ENCODE measurements around the gene KCNQ4. TPM values are rescaled to one million over a fixed set of nuclear protein-coding genes. Genes with fewer than 3 reads are reported as not detected.

The KCNQ4 gene
- total RNA-seq, 1 experiment from 2014 or later, result 0.81 TPM

DNA sequence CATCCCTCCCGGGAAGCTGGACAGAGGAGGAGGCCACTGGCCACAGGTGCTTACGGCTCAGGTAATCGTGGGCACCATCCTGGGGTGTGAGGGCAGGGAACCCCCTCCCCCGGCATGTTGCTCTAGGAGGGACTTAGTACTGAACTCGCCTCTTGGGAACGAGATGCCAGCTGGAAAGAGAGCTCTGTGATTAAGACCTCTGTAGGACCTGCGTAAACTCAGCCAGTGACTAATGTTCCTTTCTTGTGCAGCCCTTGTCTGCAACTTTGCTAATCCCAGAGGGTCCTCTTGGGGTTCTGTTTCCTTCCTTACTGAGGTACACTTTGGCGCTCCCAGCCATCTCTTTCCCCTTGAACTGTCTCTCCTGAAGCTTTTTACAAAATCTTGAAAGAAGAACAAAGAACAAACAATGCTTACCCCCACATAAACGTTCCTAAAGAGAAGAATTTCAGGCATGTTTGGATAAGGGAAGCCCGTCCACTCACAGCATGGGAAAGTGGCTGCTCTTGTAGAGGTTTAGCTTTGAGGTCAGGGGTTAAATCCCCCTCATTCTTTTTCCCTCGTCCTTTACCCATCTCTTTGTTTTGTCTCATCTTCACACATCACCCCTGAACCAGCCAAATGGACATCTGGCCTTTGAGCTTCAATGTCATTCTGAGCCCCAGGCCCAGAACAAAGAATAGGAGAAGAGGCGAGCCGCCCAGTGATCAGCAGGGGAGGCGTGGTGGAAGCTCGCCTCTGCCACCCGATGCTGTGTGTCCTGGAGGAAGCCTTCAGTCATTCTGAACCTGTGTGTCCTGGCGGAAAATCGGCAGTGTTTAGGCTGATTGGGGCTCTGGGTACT, 41.2 kb downstream of the KCNQ4 start:
- H3K27ac ChIP-seq, result no peak overlapping the region
- no peaks in the 10 kb centered on the region for H3F3A ChIP-seq (ENCODE audit: insufficient read depth, low read depth)
- H3K36me3 ChIP-seq (ENCODE audit: low read depth), result no peaks in the 10 kb centered on the region
- TF ChIP-seq, protein P1, sequence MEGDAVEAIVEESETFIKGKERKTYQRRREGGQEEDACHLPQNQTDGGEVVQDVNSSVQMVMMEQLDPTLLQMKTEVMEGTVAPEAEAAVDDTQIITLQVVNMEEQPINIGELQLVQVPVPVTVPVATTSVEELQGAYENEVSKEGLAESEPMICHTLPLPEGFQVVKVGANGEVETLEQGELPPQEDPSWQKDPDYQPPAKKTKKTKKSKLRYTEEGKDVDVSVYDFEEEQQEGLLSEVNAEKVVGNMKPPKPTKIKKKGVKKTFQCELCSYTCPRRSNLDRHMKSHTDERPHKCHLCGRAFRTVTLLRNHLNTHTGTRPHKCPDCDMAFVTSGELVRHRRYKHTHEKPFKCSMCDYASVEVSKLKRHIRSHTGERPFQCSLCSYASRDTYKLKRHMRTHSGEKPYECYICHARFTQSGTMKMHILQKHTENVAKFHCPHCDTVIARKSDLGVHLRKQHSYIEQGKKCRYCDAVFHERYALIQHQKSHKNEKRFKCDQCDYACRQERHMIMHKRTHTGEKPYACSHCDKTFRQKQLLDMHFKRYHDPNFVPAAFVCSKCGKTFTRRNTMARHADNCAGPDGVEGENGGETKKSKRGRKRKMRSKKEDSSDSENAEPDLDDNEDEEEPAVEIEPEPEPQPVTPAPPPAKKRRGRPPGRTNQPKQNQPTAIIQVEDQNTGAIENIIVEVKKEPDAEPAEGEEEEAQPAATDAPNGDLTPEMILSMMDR (conservative IDR thresholded peaks at IDR 0.05), result no peak
- no peak for TF ChIP-seq EZH2 (IDR thresholded peaks at IDR 0.05; ENCODE audit: low read depth)
- H3K9me3 ChIP-seq (ENCODE audit: insufficient read depth, low read depth), result no peaks in the 10 kb centered on the region
- no peak overlapping the region for H3K4me2 ChIP-seq
- no peaks in the 10 kb centered on the region for H4K20me1 ChIP-seq (ENCODE audit: insufficient read depth)
- no peaks in the 10 kb centered on the region for H3K79me2 ChIP-seq (ENCODE audit: low read depth)
- BruUV-seq (replicated peaks), result no TSS peak
- no peak for DNase-seq
- H3K4me1 ChIP-seq (replicated peaks; ENCODE audit: insufficient read depth), result no peaks in the 10 kb centered on the region
- POLR2A ChIA-PET (ENCODE audit: unreplicated experiment), result no interaction called here
- H3K9me2 ChIP-seq (ENCODE audit: insufficient read depth), result no peaks in the 10 kb centered on the region
- H3K27me3 ChIP-seq (ENCODE audit: insufficient read depth, low read depth), result 0 out of 2 replicates have a peak, but pooled peaks cover 5% of the 10 kb centered on the region
- no peak overlapping the region for H2AFZ ChIP-seq
- no peak overlapping the region for H3K4me3 ChIP-seq
- CTCF ChIA-PET, result no interaction called here
- intact Hi-C loops (cut with micrococcal nuclease; ENCODE audit: unreplicated experiment), result no loop called here

DNA sequence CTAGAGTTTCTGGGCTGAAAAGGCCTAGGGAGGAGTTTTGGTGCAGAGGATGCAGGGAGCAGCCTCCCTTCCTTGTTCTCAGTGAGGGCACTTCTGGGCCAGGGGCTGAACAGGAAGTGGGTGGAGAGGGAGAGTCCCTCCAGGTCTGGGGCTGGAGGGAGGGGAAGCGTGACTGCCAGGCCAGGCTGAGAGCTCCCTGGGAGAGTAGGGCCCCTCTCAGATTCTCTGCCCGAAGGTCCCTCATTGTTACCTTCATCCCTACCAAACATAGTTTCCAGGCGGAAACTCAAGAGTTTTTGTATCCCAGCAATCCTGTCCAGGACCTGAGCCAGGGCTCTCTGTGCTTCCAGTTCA, 41.8 kb downstream of the KCNQ4 start:
- Histone ChIP-seq H3K4me2 (no peak overlapping the region), H2AFZ (no peak overlapping the region), H3K27ac (no peak overlapping the region), H3K4me3 (no peak overlapping the region), H3K4me1 (replicated peaks; ENCODE audit: insufficient read depth) (no peaks in the 10 kb centered on the region), H3K79me2 (ENCODE audit: low read depth) (no peaks in the 10 kb centered on the region), H4K20me1 (ENCODE audit: insufficient read depth) (no peaks in the 10 kb centered on the region), H3F3A (ENCODE audit: insufficient read depth, low read depth) (no peaks in the 10 kb centered on the region), H3K9me2 (ENCODE audit: insufficient read depth) (no peaks in the 10 kb centered on the region), H3K9me3 (ENCODE audit: insufficient read depth, low read depth) (no peaks in the 10 kb centered on the region), H3K36me3 (ENCODE audit: low read depth) (no peaks in the 10 kb centered on the region), H3K27me3 (ENCODE audit: insufficient read depth, low read depth) (0 out of 2 replicates have a peak, but pooled peaks cover 5% of the 10 kb centered on the region)
- no peak for DNase-seq
- ChIA-PET CTCF (no interaction called here), POLR2A (ENCODE audit: unreplicated experiment) (no interaction called here)
- no TSS peak for BruUV-seq (replicated peaks)
- TF ChIP-seq EZH2 (IDR thresholded peaks at IDR 0.05; ENCODE audit: low read depth), result no peak
- TF ChIP-seq, protein P1 (conservative IDR thresholded peaks at IDR 0.05), result no peak
- intact Hi-C loops (cut with micrococcal nuclease; ENCODE audit: unreplicated experiment), result no loop called here

DNA sequence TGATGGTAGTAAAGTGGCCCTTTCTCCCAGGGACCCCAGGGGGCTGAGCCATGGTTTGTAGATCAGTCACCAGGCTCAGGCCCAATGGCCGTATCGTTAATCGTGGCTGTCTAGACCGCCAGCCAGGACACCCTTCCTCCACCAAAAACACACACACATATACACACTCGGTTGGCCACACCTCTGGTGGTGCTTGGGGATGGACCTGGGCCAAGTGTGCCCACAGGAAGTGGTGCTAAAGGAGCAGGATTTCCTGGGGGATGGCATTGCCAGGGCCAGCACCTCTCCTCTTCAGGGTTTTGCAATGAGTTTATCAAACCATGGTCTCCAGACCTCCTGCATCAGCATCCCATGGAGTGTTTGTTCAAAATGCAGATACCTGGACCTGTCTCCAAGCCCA, 42.4 kb downstream of the KCNQ4 start:
- CTCF ChIA-PET, result no interaction called here
- no peaks in the 10 kb centered on the region for H3K9me3 ChIP-seq (ENCODE audit: insufficient read depth, low read depth)
- H3K79me2 ChIP-seq (ENCODE audit: low read depth), result no peaks in the 10 kb centered on the region
- no peaks in the 10 kb centered on the region for H3K4me1 ChIP-seq (replicated peaks; ENCODE audit: insufficient read depth)
- H3K9me2 ChIP-seq (ENCODE audit: insufficient read depth), result no peaks in the 10 kb centered on the region
- no peak overlapping the region for H3K4me3 ChIP-seq
- BruUV-seq (replicated peaks), result no TSS peak
- no peak for DNase-seq
- no peaks in the 10 kb centered on the region for H4K20me1 ChIP-seq (ENCODE audit: insufficient read depth)
- no peaks in the 10 kb centered on the region for H3K36me3 ChIP-seq (ENCODE audit: low read depth)
- POLR2A ChIA-PET (ENCODE audit: unreplicated experiment), result interaction anchor here (0.6 kb wide), 1 partner anchor 35 kb away, joined by 3 read pairs; no protein-coding TSS in a partner anchor
- TF ChIP-seq, protein P1 (conservative IDR thresholded peaks at IDR 0.05), result no peak
- TF ChIP-seq EZH2 (IDR thresholded peaks at IDR 0.05; ENCODE audit: low read depth), result no peak
- intact Hi-C loops (cut with micrococcal nuclease; ENCODE audit: unreplicated experiment), result no loop called here
- H3K27ac ChIP-seq, result no peak overlapping the region
- 0 out of 2 replicates have a peak, but pooled peaks cover 5% of the 10 kb centered on the region for H3K27me3 ChIP-seq (ENCODE audit: insufficient read depth, low read depth)
- H3F3A ChIP-seq (ENCODE audit: insufficient read depth, low read depth), result no peaks in the 10 kb centered on the region
- H3K4me2 ChIP-seq, result no peak overlapping the region
- no peak overlapping the region for H2AFZ ChIP-seq

All from PC-9 (cell line).